RWPE2 (cell line): ENCODE data around the gene PRR13.
"Not testable (repeated sequence)": the region's sequence is repeated elsewhere in the genome, so short reads cannot be mapped to it uniquely, and the experiment has no call there.

ENCODE experiments used
- ATAC-seq: fragments of 200-7000 bp; cut with Tn5 transposase; 3 replicates; pipeline ENCODE4 v1.9.1; 2021; ENCODE audit warnings: low read depth
- DNase-seq: peaks from one replicate; pipeline ENCODE4 v3.0.0-alpha.2; 2020; ENCODE audit warnings: low spot score
- H3K27ac ChIP-seq: fragments of 450-650 bp; 2 replicates; pipeline ENCODE4 v1.5.1; 2017; ENCODE audit warnings: mild to moderate bottlenecking; ENCODE audit not compliant: poor library complexity, severe bottlenecking
- H3K27me3 ChIP-seq: fragments of 250-450 bp; sonication (Bioruptor Pico); 2 replicates; pipeline ENCODE4 v1.5.1; 2021; ENCODE audit warnings: mild to moderate bottlenecking, moderate library complexity; ENCODE audit not compliant: insufficient read depth, poor library complexity, severe bottlenecking
- H3K36me3 ChIP-seq: fragments of 250-450 bp; sonication (Bioruptor Pico); 2 replicates; pipeline ENCODE4 v1.5.1; 2020; ENCODE audit warnings: low read depth, mild to moderate bottlenecking, moderate library complexity
- H3K4me1 ChIP-seq: fragments of 250-450 bp; sonication (Bioruptor Pico); 2 replicates; pipeline ENCODE4 v1.5.1; 2021; ENCODE audit warnings: mild to moderate bottlenecking, moderate library complexity; ENCODE audit not compliant: insufficient read depth, poor library complexity, severe bottlenecking
- H3K4me3 ChIP-seq: fragments of 250-450 bp; sonication (Bioruptor Pico); 2 replicates; pipeline ENCODE4 v1.5.1; 2021; ENCODE audit warnings: mild to moderate bottlenecking, moderate library complexity; ENCODE audit not compliant: severe bottlenecking
- H3K9me3 ChIP-seq: fragments of 250-450 bp; sonication (Bioruptor Pico); 2 replicates; pipeline ENCODE4 v1.5.1; 2021; ENCODE audit warnings: mild to moderate bottlenecking, moderate library complexity; ENCODE audit not compliant: severe bottlenecking
- TF ChIP-seq, protein P1 (sequence below): fragments of 450-650 bp; IDR thresholded peaks from one replicate; pipeline ENCODE4 v1.5.1; 2017; ENCODE audit warnings: mild to moderate bottlenecking, moderate library complexity; ENCODE audit not compliant: poor library complexity, severe bottlenecking

Gene PRR13

GRCh38 chr12:53413485-53414204 lies 27.9 kb upstream of the PRR13 start:
- H3K36me3 ChIP-seq, result peaks cover 46% of the 10 kb centered on the region
- no peaks in the 10 kb centered on the region for H3K4me1 ChIP-seq
- no peak overlapping the region for H3K27ac ChIP-seq
- H3K4me3 ChIP-seq, result no peak overlapping the region
- no peaks in the 10 kb centered on the region for H3K27me3 ChIP-seq
- DNase-seq, result no peak
- TF ChIP-seq, protein P1, sequence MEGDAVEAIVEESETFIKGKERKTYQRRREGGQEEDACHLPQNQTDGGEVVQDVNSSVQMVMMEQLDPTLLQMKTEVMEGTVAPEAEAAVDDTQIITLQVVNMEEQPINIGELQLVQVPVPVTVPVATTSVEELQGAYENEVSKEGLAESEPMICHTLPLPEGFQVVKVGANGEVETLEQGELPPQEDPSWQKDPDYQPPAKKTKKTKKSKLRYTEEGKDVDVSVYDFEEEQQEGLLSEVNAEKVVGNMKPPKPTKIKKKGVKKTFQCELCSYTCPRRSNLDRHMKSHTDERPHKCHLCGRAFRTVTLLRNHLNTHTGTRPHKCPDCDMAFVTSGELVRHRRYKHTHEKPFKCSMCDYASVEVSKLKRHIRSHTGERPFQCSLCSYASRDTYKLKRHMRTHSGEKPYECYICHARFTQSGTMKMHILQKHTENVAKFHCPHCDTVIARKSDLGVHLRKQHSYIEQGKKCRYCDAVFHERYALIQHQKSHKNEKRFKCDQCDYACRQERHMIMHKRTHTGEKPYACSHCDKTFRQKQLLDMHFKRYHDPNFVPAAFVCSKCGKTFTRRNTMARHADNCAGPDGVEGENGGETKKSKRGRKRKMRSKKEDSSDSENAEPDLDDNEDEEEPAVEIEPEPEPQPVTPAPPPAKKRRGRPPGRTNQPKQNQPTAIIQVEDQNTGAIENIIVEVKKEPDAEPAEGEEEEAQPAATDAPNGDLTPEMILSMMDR, result no peak
- no peaks in the 10 kb centered on the region for H3K9me3 ChIP-seq
- no peak for ATAC-seq

GRCh38 chr12:53414756-53415417 lies 26.6 kb upstream of the PRR13 start:
- no peak for DNase-seq
- Histone ChIP-seq H3K27me3 (no peaks in the 10 kb centered on the region), H3K4me3 (no peak overlapping the region), H3K4me1 (no peaks in the 10 kb centered on the region), H3K27ac (no peak overlapping the region), H3K9me3 (no peaks in the 10 kb centered on the region), H3K36me3 (peaks cover 36% of the 10 kb centered on the region)
- TF ChIP-seq, protein P1, result no peak
- no peak for ATAC-seq

GRCh38 chr12:53415752-53416389 lies 25.7 kb upstream of the PRR13 start:
- H3K4me3 ChIP-seq, DNase-seq, H3K27me3 ChIP-seq, H3K9me3 ChIP-seq, H3K27ac ChIP-seq, H3K4me1 ChIP-seq: not testable (repeated sequence)
- peak; percentile 41; the same call in 1 of the 3 replicates for ATAC-seq
- H3K36me3 ChIP-seq, result peaks cover 27% of the 10 kb centered on the region

DNA sequence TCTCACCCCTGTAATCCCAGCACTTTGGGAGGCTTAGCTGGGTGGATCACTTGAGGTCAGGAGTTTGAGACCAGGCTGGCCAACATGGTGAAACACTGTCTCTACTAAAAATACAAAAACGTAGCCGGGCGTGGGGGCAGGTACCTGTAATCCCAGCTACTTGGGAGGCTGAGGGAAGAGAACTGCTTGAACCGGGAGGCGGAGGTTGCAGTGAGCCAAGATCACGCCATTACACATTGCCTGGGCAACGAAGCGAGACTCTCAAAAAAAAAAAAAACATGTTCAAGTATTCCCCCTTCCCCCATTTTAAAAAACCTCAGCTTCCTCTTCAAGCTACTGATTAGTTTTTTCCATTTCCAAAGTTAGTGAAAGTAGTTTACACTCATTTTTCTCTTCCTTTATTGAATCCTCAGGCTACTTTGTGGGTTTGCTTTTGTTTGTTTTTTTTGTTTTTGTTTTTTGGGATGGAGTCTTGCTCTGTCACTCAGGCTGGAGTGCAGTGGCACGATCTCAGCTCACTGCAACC lies 24.2 kb upstream of the PRR13 start:
- not testable (repeated sequence) for H3K4me3 ChIP-seq, H3K27ac ChIP-seq, DNase-seq, ATAC-seq, H3K27me3 ChIP-seq, H3K9me3 ChIP-seq, H3K4me1 ChIP-seq
- peaks cover 16% of the 10 kb centered on the region for H3K36me3 ChIP-seq

- Histone ChIP-seq H3K4me3 (no peak overlapping the region), H3K9me3 (no peaks in the 10 kb centered on the region), H3K4me1 (peaks cover 4% of the 10 kb centered on the region), H3K27me3 (no peaks in the 10 kb centered on the region), H3K36me3 (peaks cover 7% of the 10 kb centered on the region), H3K27ac (no peak overlapping the region)
- DNase-seq, result no peak
- TF ChIP-seq, protein P1, result no peak
- ATAC-seq, result no peak
These were observed 23.3 kb upstream of the PRR13 start for GRCh38 chr12:53418221-53418620.
